GM12878 (cell line): Measurements from ENCODE around the gene USP2. TPM values are rescaled to one million over a fixed set of nuclear protein-coding genes. Genes with fewer than 3 reads are reported as not detected.
A peak's percentile ranks its signal among the peaks of the same experiment; 100 is the strongest.

ENCODE experiments used
- ATAC-seq: fragments of 200-7000 bp; cut with Tn5 transposase; 3 replicates; pipeline ENCODE4 v1.9.1; 2020; ENCODE audit warnings: mild to moderate bottlenecking, moderate library complexity
- BruUV-seq: library from RNA; stranded (reverse); fragments of 400-500 nt; replicated peaks from 2 replicates; lab custom pipeline; 2021; lab: Mats Ljungman, UMichigan
- CTCF ChIA-PET: fragments of 300-600 bp; sonication (Branson Sonifier 250); formaldehyde crosslinking; extraction: SDS; loops from one replicate; lab custom pipeline; 2021; ENCODE audit warnings: inconsistent platforms; lab: Yijun Ruan, JAX
- POLR2A ChIA-PET: fragments of 350-600 bp; formaldehyde crosslinking; extraction: SDS; loops from one replicate; lab custom pipeline; 2021; ENCODE audit warnings: inconsistent platforms; lab: Charles Lee
- RAD21 ChIA-PET: fragments of 300-600 bp; sonication (Branson Sonifier 250); formaldehyde crosslinking; loops from one replicate; lab custom pipeline; 2023; ENCODE audit warnings: antibody characterized with exemption; ENCODE audit not compliant: unreplicated experiment; lab: Charles Lee
- SMC1A ChIA-PET: fragments of 300-600 bp; sonication (Branson Sonifier 250); formaldehyde crosslinking; loops from one replicate; lab custom pipeline; 2023; ENCODE audit not compliant: unreplicated experiment, uncharacterized antibody; lab: Charles Lee
- DNase-seq: peaks from one replicate; pipeline ENCODE4 v3.0.0-alpha.2; 2011; ENCODE audit warnings: low read depth, low spot score
- FAIRE-seq: peaks from 3 replicates; lab custom pipeline; 2011; peaks lifted over from hg19 to GRCh38; lab: Jason Lieb, UNC
- H2AFZ ChIP-seq: 2 replicates; pipeline ENCODE4 v1.6.0; 2011; ENCODE audit warnings: low read depth, low read length, control low read depth; ENCODE audit not compliant: control insufficient read depth
- H3K27ac ChIP-seq: 2 replicates; pipeline ENCODE4 v1.5.1; 2011; ENCODE audit warnings: control low read depth; ENCODE audit not compliant: control insufficient read depth, insufficient read depth
- H3K27me3 ChIP-seq, 2 experiments: replicated peaks in 1 of 2; 2 replicates each; pipeline versions ENCODE4 v1.6.0 to v1.6.1; 2011; ENCODE audit warnings: low read length in 1 of 2; ENCODE audit not compliant: control insufficient read depth in 2 of 2, insufficient read depth in 2 of 2
- H3K36me3 ChIP-seq, 2 experiments: 2 replicates each; pipeline ENCODE4 v1.5.1; 2011; ENCODE audit warnings: low read length in 1 of 2; ENCODE audit not compliant: control insufficient read depth in 2 of 2, insufficient read depth in 2 of 2
- H3K4me1 ChIP-seq: 2 replicates; pipeline ENCODE4 v1.6.1; 2011; ENCODE audit warnings: mild to moderate bottlenecking, low read length, moderate library complexity, mixed read lengths; ENCODE audit not compliant: control insufficient read depth, insufficient read depth
- H3K4me2 ChIP-seq: 2 replicates; pipeline ENCODE4 v1.6.0; 2011; ENCODE audit warnings: control low read depth; ENCODE audit not compliant: control insufficient read depth, insufficient read depth
- H3K4me3 ChIP-seq: fragments of 200-600 bp; sonication (generic); 2 replicates; pipeline ENCODE4 v1.5.1; 2016
- H3K79me2 ChIP-seq: 2 replicates; pipeline ENCODE4 v1.6.0; 2011; ENCODE audit warnings: low read length; ENCODE audit not compliant: control insufficient read depth, insufficient read depth
- H3K9ac ChIP-seq: 2 replicates; pipeline ENCODE4 v1.8.0; 2011; ENCODE audit warnings: low read length, control low read depth, mixed read lengths; ENCODE audit not compliant: control insufficient read depth, insufficient read depth
- H3K9me3 ChIP-seq: replicated peaks from 3 replicates; pipeline ENCODE4 v1.5.1; 2011; ENCODE audit warnings: mild to moderate bottlenecking, low read length; ENCODE audit not compliant: control insufficient read depth, insufficient read depth
- H4K20me1 ChIP-seq: 2 replicates; pipeline ENCODE4 v1.6.0; 2011; ENCODE audit not compliant: control insufficient read depth, insufficient read depth
- BMI1 ChIP-seq: fragments of 450-650 bp; IDR thresholded peaks from 2 replicates; pipeline ENCODE4 v1.6.1; 2016; ENCODE audit warnings: mild to moderate bottlenecking, moderate library complexity, borderline replicate concordance
- CREB1 ChIP-seq: IDR thresholded peaks from 2 replicates; pipeline ENCODE4 v1.6.1; 2012; ENCODE audit warnings: low read depth, mild to moderate bottlenecking, inconsistent platforms
- EED ChIP-seq: sonication (generic); IDR thresholded peaks from 2 replicates; pipeline ENCODE4 v1.6.1; 2016; ENCODE audit warnings: antibody characterized with exemption, low read depth
- FOXK2 ChIP-seq: fragments of 450-650 bp; IDR thresholded peaks from 2 replicates; pipeline ENCODE4 v1.6.1; 2017; ENCODE audit warnings: mild to moderate bottlenecking, moderate library complexity
- MEF2B ChIP-seq: fragments of 450-650 bp; IDR thresholded peaks from 2 replicates; pipeline ENCODE4 v1.6.1; 2018; ENCODE audit warnings: mild to moderate bottlenecking, moderate library complexity; ENCODE audit not compliant: partially characterized antibody, poor library complexity, severe bottlenecking
- MLLT1 ChIP-seq: fragments of 450-650 bp; IDR thresholded peaks from 2 replicates; pipeline ENCODE4 v1.6.1; 2016; ENCODE audit warnings: mild to moderate bottlenecking
- NR2F1 ChIP-seq: fragments of 450-650 bp; conservative IDR thresholded peaks from 2 replicates; pipeline ENCODE4 v1.6.1; 2017; ENCODE audit warnings: mild to moderate bottlenecking
- RAD51 ChIP-seq: fragments of 450-650 bp; IDR thresholded peaks from 2 replicates; pipeline ENCODE4 v1.6.1; 2016; ENCODE audit warnings: moderate library complexity, mild to moderate bottlenecking, inconsistent platforms
- RCOR1 ChIP-seq: conservative IDR thresholded peaks from 2 replicates; pipeline ENCODE4 v1.6.1; 2012; ENCODE audit warnings: low read depth, low read length, improper control_type of control experiment
- RUNX3 ChIP-seq: IDR thresholded peaks from 2 replicates; pipeline ENCODE4 v1.6.1; 2012; ENCODE audit warnings: low read length, inconsistent platforms
- SRF ChIP-seq, 2 experiments: IDR thresholded peaks; 2 replicates each; pipeline ENCODE4 v1.6.1; 2011; ENCODE audit warnings: low read depth in 2 of 2, low read length in 2 of 2, mild to moderate bottlenecking in 1 of 2, moderate library complexity in 1 of 2
- SUZ12 ChIP-seq: fragments of 200-600 bp; sonication (generic); IDR thresholded peaks from one replicate; pipeline ENCODE4 v1.6.1; 2018; ENCODE audit warnings: antibody characterized with exemption, mild to moderate bottlenecking; ENCODE audit not compliant: unreplicated experiment
- TAF1 ChIP-seq: IDR thresholded peaks from 2 replicates; pipeline ENCODE4 v1.6.1; 2011; ENCODE audit warnings: mild to moderate bottlenecking, low read depth, low read length, borderline replicate concordance
- TCF3 ChIP-seq: IDR thresholded peaks from 2 replicates; pipeline ENCODE4 v1.6.1; 2012; ENCODE audit warnings: low read depth, mild to moderate bottlenecking, low read length, borderline replicate concordance; ENCODE audit not compliant: insufficient read depth
- YY1 ChIP-seq: IDR thresholded peaks from 2 replicates; pipeline ENCODE4 v1.6.1; 2011; ENCODE audit warnings: low read depth, mild to moderate bottlenecking, low read length
- ZBTB11 ChIP-seq: fragments of 450-650 bp; formaldehyde crosslinking; IDR thresholded peaks from 2 replicates; pipeline ENCODE4 v1.5.0; 2022; ENCODE audit warnings: mild to moderate bottlenecking, missing genetic modification characterization
- ZNF274 ChIP-seq: IDR thresholded peaks from one replicate; pipeline ENCODE4 v1.8.0; 2011; ENCODE audit not compliant: insufficient read length, insufficient read depth
- WGBS: methylation state at CpG from one replicate; pipeline ENCODE4 v1.1.6; 2016; ENCODE audit warnings: low lambda C conversion rate; ENCODE audit not compliant: insufficient replicate concordance, insufficient coverage; ENCODE audit errors: missing lambda C conversion rate; 5-methylcytosine and 5-hydroxymethylcytosine counted together
- in situ Hi-C: fragments of 300-500 bp; cut with MboI; formaldehyde crosslinking; loops from 9 replicates; pipeline ENCODE4 v1.14.3; 2018; ENCODE audit warnings: mixed read lengths
- intact Hi-C: fragments of 100-400 bp; cut with micrococcal nuclease; formaldehyde crosslinking; loops from one replicate; pipeline ENCODE4 v1.14.2; 2022; ENCODE audit not compliant: unreplicated experiment
- polyA plus RNA-seq, 11 experiments: library from polyadenylated mRNA; depleted of rRNA in 4 of 11; unstranded in 6 of 11; stranded (reverse) in 5 of 11; fragments of >200 nt; fragmentation: Nextera tagmentation in 4 of 11; fragmentation: Illumina TruSeq in 1 of 11; extraction: Ambion mirVana in 4 of 11; extraction: Trizol in 1 of 11; gene quantifications; 1 replicate in 1 of 11; 2 replicates in 10 of 11; pipeline versions ENCODE4 v1.2.1 to v1.2.3, GENCODE V29; 2011 to 2016; ENCODE audit warnings: inconsistent platforms in 2 of 11, missing spikeins in 2 of 11, low read depth in 1 of 11
- total RNA-seq, 4 experiments: library from RNA; depleted of rRNA in 3 of 4; stranded (reverse); fragments of >200 nt in 3 of 4; fragmentation: Illumina TruSeq in 1 of 4; extraction: Trizol in 1 of 4; gene quantifications; 2 replicates each; pipeline versions ENCODE4 v1.2.1 to v1.2.3, GENCODE V29; 2013 to 2021

Gene USP2
- total and polyA plus RNA-seq, 10 of the 15 experiments (the other 5 are each of a cell fraction or from before 2014, with no cell fraction given) = 0.03 to 0.13 (median 0.06) TPM; not detected in 4

- peak; percentile 66; the same call in 1 of the 2 replicates for TF ChIP-seq TAF1
- TF ChIP-seq ZNF274 = no peak
- TF ChIP-seq EED = no peak
- TF ChIP-seq TCF3 = 0 out of 2 replicates have a peak, but pooled peaks have one; percentile 8
- TF ChIP-seq NR2F1 = peak; percentile 54; the same call in 1 of the 2 replicates
- no peak for TF ChIP-seq FOXK2
- TF ChIP-seq RUNX3 = peak; percentile 30; the same call in 1 of the 2 replicates
Observed at GRCh38 chr11:119320776-119321524, 60.5 kb downstream of the USP2 start (continued).

GRCh38 chr11:119320240-119320775, 61.2 kb downstream of the USP2 start:
- 0% methylated on average over 8 of the region's 17 CpGs for WGBS
- peak overlapping the region; percentile 86 for H3K4me2 ChIP-seq
- no peaks in the 10 kb centered on the region for H3K79me2 ChIP-seq
- intact Hi-C loops (loop anchor here (5.0 kb wide), 4 partner anchors 113 to 393 kb away; partner anchors contain the start of genes ABCG4, BCL9L, CBL and NLRX1), in situ Hi-C loops (no loop called here)
- peak overlapping the region; percentile 95 for H2AFZ ChIP-seq
- SMC1A ChIA-PET = interaction anchor here (0.6 to 1.2 kb wide), 2 partner anchors 22 to 199 kb away, joined by 3 read pairs; partner anchors contain the start of gene HINFP
- no TSS peak for BruUV-seq
- H3K4me1 ChIP-seq = peaks cover 47% of the 10 kb centered on the region
- no peaks in the 10 kb centered on the region for H4K20me1 ChIP-seq
- RAD21 ChIA-PET = interaction anchor here (0.7 to 4.5 kb wide), 8 partner anchors 18 to 269 kb away, joined by 3 to 26 read pairs (median 5); partner anchors contain the start of genes CBL and DPAGT1
- H3K27me3 ChIP-seq = peaks cover 1 to 15% of the 10 kb centered on the region in 2 experiments; a peak in 3 of 4 replicates
- H3K4me3 ChIP-seq = peak overlapping the region; percentile 79
- H3K36me3 ChIP-seq = no peaks in the 10 kb centered on the region
- ATAC-seq (no peak), FAIRE-seq (no peak), DNase-seq (no peak)
- POLR2A ChIA-PET = interaction anchor here (0.6 to 3.0 kb wide), 6 partner anchors 18 to 301 kb away, joined by 3 to 20 read pairs (median 4); partner anchors contain the start of genes C2CD2L and CBL
- H3K27ac ChIP-seq = peak overlapping the region; percentile 77
- peak overlapping the region; percentile 84 for H3K9ac ChIP-seq
- H3K9me3 ChIP-seq = no peaks in the 10 kb centered on the region
- CTCF ChIA-PET = interaction anchor here (0.7 to 5.6 kb wide), 18 partner anchors 11 to 290 kb away, joined by 3 to 88 read pairs (median 7); partner anchors contain the start of genes CBL, NLRX1, RNF26 and SLC37A4
- TF ChIP-seq SUZ12 (no peak), ZBTB11 (CRISPR knock-in tag) (no peak), RCOR1 (no peak), MLLT1 (no peak), RAD51 (no peak), BMI1 (no peak), YY1 (no peak), CREB1 (no peak), SRF (IDR thresholded peaks at IDR 0.05; ENCODE audit: low read depth in 2 of 2, low read length in 2 of 2) (no peak), MEF2B (no peak)
